H9 (cell line): Measurements from ENCODE around the gene NDUFB4. TPM values are rescaled to one million over a fixed set of nuclear protein-coding genes. Genes with fewer than 3 reads are reported as not detected.

ENCODE experiments used
- DNase-seq: peaks from one replicate; pipeline ENCODE4 v3.0.0-alpha.2; 2017
- H2AFZ ChIP-seq: one replicate; pipeline ENCODE4 v1.6.1; 2013; ENCODE audit warnings: mild to moderate bottlenecking, low read length, control low read depth, moderate library complexity
- H2AK5ac ChIP-seq: 2 replicates; pipeline ENCODE4 v1.6.1; 2013; ENCODE audit warnings: low read length, control low read depth, mixed read lengths; ENCODE audit not compliant: insufficient read length
- H2BK120ac ChIP-seq: one replicate; pipeline ENCODE4 v1.6.1; 2013; ENCODE audit warnings: low read depth, mild to moderate bottlenecking, low read length, control low read depth, inconsistent platforms; ENCODE audit not compliant: poor library complexity, severe bottlenecking
- H2BK12ac ChIP-seq: 2 replicates; pipeline ENCODE4 v1.6.1; 2013; ENCODE audit warnings: low read length, control low read depth, mixed read lengths, low read depth; ENCODE audit not compliant: insufficient read length
- H2BK15ac ChIP-seq: 2 replicates; pipeline ENCODE4 v1.6.1; 2013; ENCODE audit warnings: low read depth, low read length, control low read depth
- H2BK20ac ChIP-seq: one replicate; pipeline ENCODE4 v1.6.1; 2013; ENCODE audit warnings: low read depth, mild to moderate bottlenecking, low read length, control low read depth, inconsistent platforms; ENCODE audit not compliant: poor library complexity, severe bottlenecking
- H2BK5ac ChIP-seq: 2 replicates; pipeline ENCODE4 v1.6.1; 2013; ENCODE audit warnings: low read length, control low read depth, mixed read lengths; ENCODE audit not compliant: insufficient read length
- H3K14ac ChIP-seq: 2 replicates; pipeline ENCODE4 v1.6.1; 2013; ENCODE audit warnings: low read length, control low read depth; ENCODE audit not compliant: insufficient read depth
- H3K18ac ChIP-seq: 2 replicates; pipeline ENCODE4 v1.6.1; 2013; ENCODE audit warnings: low read depth, mild to moderate bottlenecking, mixed read lengths, low read length, control low read depth; ENCODE audit not compliant: insufficient read length
- H3K23ac ChIP-seq: 2 replicates; pipeline ENCODE4 v1.6.1; 2013; ENCODE audit warnings: low read length, control low read depth, mixed read lengths, low read depth; ENCODE audit not compliant: insufficient read length
- H3K23me2 ChIP-seq: 2 replicates; pipeline ENCODE4 v1.6.1; 2013; ENCODE audit warnings: low read depth, mild to moderate bottlenecking, mixed read lengths, low read length, control low read depth; ENCODE audit not compliant: insufficient read length, poor library complexity, severe bottlenecking
- H3K27ac ChIP-seq: 2 replicates; pipeline ENCODE4 v1.5.1; 2013; ENCODE audit warnings: low read length, control low read depth, mixed read lengths, low read depth; ENCODE audit not compliant: insufficient read length
- H3K27me3 ChIP-seq: 2 replicates; pipeline ENCODE4 v1.6.1; 2013; ENCODE audit warnings: low read length, control low read depth, inconsistent platforms; ENCODE audit not compliant: insufficient read depth
- H3K4ac ChIP-seq: 2 replicates; pipeline ENCODE4 v1.6.1; 2013; ENCODE audit warnings: low read depth, mild to moderate bottlenecking, control low read depth, inconsistent platforms, low read length, moderate library complexity
- H3K4me1 ChIP-seq: 2 replicates; pipeline ENCODE4 v1.6.1; 2013; ENCODE audit warnings: low read length, control low read depth, inconsistent platforms; ENCODE audit not compliant: insufficient read depth
- H3K4me2 ChIP-seq: 2 replicates; pipeline ENCODE4 v1.6.1; 2013; ENCODE audit warnings: low read length, control low read depth, mixed read lengths; ENCODE audit not compliant: insufficient read length, insufficient read depth
- H3K56ac ChIP-seq: 2 replicates; pipeline ENCODE4 v1.6.1; 2013; ENCODE audit warnings: low read depth, mild to moderate bottlenecking, mixed read lengths, low read length, control low read depth; ENCODE audit not compliant: insufficient read length
- H3K79me1 ChIP-seq: 2 replicates; pipeline ENCODE4 v1.6.1; 2013; ENCODE audit warnings: low read depth, mild to moderate bottlenecking, moderate library complexity, low read length, control low read depth, inconsistent platforms; ENCODE audit not compliant: insufficient read depth, poor library complexity, severe bottlenecking
- H3K79me2 ChIP-seq: 2 replicates; pipeline ENCODE4 v1.6.1; 2013; ENCODE audit warnings: low read length, control low read depth, inconsistent platforms; ENCODE audit not compliant: insufficient read depth
- H3K9ac ChIP-seq: 2 replicates; pipeline ENCODE4 v1.6.1; 2013; ENCODE audit warnings: low read length, control low read depth, mixed read lengths; ENCODE audit not compliant: insufficient read length; ENCODE audit errors: extremely low read depth
- H3K9me3 ChIP-seq: one replicate; pipeline ENCODE4 v1.6.1; 2013; ENCODE audit warnings: low read depth, low read length, inconsistent platforms; ENCODE audit not compliant: control insufficient read depth
- H3T11ph ChIP-seq: one replicate; pipeline ENCODE4 v1.6.1; 2013; ENCODE audit warnings: mild to moderate bottlenecking, low read length, control low read depth, inconsistent platforms
- H4K20me1 ChIP-seq: one replicate; pipeline ENCODE4 v1.6.1; 2013; ENCODE audit not compliant: control insufficient read depth, insufficient read length, insufficient read depth
- H4K5ac ChIP-seq: 2 replicates; pipeline ENCODE4 v1.6.1; 2013; ENCODE audit warnings: low read depth, mild to moderate bottlenecking, mixed read lengths, low read length, control low read depth; ENCODE audit not compliant: insufficient read length
- H4K8ac ChIP-seq: replicated peaks from 2 replicates; pipeline ENCODE4 v1.6.1; 2013; ENCODE audit warnings: low read length, control low read depth, mixed read lengths, low read depth; ENCODE audit not compliant: insufficient read length
- H4K91ac ChIP-seq: 2 replicates; pipeline ENCODE4 v1.6.1; 2013; ENCODE audit warnings: low read depth, mild to moderate bottlenecking, moderate library complexity, mixed read lengths, low read length, control low read depth; ENCODE audit not compliant: insufficient read length
- H3K27ac Mint-ChIP-seq, 3 experiments: 2 replicates in 2 of 3; 3 replicates in 1 of 3; pipeline ENCODE4 v1.8.0; 2020 to 2021; ENCODE audit warnings: mixed read lengths in 3 of 3, mild to moderate bottlenecking in 1 of 3, moderate library complexity in 1 of 3
- H3K27me3 Mint-ChIP-seq: 2 replicates; pipeline ENCODE4 v1.8.0; 2021; ENCODE audit warnings: low read depth, mild to moderate bottlenecking, moderate library complexity, mixed read lengths
- H3K36me3 Mint-ChIP-seq, 3 experiments: 2 replicates in 2 of 3; 3 replicates in 1 of 3; pipeline ENCODE4 v1.8.0; 2020 to 2021; ENCODE audit warnings: low read depth in 3 of 3, mixed read lengths in 3 of 3; ENCODE audit not compliant: insufficient read depth in 1 of 3
- H3K4me1 Mint-ChIP-seq, 2 experiments: 2 replicates each; pipeline ENCODE4 v1.8.0; 2020; ENCODE audit warnings: mixed read lengths in 2 of 2
- H3K4me3 Mint-ChIP-seq, 2 experiments: 2 replicates in 1 of 2; 3 replicates in 1 of 2; pipeline ENCODE4 v1.8.0; 2020 to 2021; ENCODE audit warnings: mild to moderate bottlenecking in 2 of 2, mixed read lengths in 2 of 2, moderate library complexity in 1 of 2
- H3K9me3 Mint-ChIP-seq, 2 experiments: 2 replicates in 1 of 2; 3 replicates in 1 of 2; pipeline ENCODE4 v1.8.0; 2020; ENCODE audit warnings: mild to moderate bottlenecking in 2 of 2, mixed read lengths in 2 of 2, moderate library complexity in 1 of 2
- WGBS: extraction: QIAGEN DNeasy Blood & Tissue Kit; methylation state at CpG from one replicate; pipeline ENCODE4 v1.1.7; 2013; ENCODE audit warnings: missing lambda C conversion rate, low lambda C conversion rate, mixed read lengths; ENCODE audit not compliant: insufficient read length; ENCODE audit errors: extremely low coverage; 5-methylcytosine and 5-hydroxymethylcytosine counted together
- total RNA-seq: library from RNA; stranded (reverse); gene quantifications from 2 replicates; pipeline ENCODE4 v1.2.1, GENCODE V29; 2021
- TF ChIP-seq, protein P1 (sequence below): fragments of 200-600 bp; sonication (generic); conservative IDR thresholded peaks from 3 replicates; pipeline ENCODE4 v1.8.0; 2021; ENCODE audit warnings: antibody characterized with exemption, mild to moderate bottlenecking

The NDUFB4 gene
- total RNA-seq, 1 experiment from 2014 or later: 217 TPM

- Mint-ChIP-seq H3K36me3 (peaks cover 0 to 4% (median 4%) of the 10 kb centered on the region in 3 experiments; a peak in 3 of 7 replicates), H3K9me3 (peaks cover 5 to 9% of the 10 kb centered on the region in 2 experiments; a peak in 4 of 5 replicates), H3K4me3 (no peak overlapping the region), H3K27me3 (no peaks in the 10 kb centered on the region), H3K27ac (0 out of 7 replicates have a peak overlapping the region, but pooled peaks of 1 of the 3 experiments have one; percentile 37), H3K4me1 (peaks cover 37% of the 10 kb centered on the region in 2 experiments)
- no peak overlapping the region for H2BK12ac ChIP-seq
- no peak overlapping the region for H3K4ac ChIP-seq
- no peaks in the 10 kb centered on the region for H3K23me2 ChIP-seq
- H2AK5ac ChIP-seq: no peak overlapping the region
- H2BK5ac ChIP-seq: no peak overlapping the region
- no peak overlapping the region for H3K18ac ChIP-seq
- no peaks in the 10 kb centered on the region for H4K20me1 ChIP-seq
- H3K14ac ChIP-seq: no peak overlapping the region
- no peak overlapping the region for H2BK15ac ChIP-seq
- H4K8ac ChIP-seq: no peak overlapping the region
- H3K27ac ChIP-seq: no peak overlapping the region
- H3K4me1 ChIP-seq: peaks cover 5% of the 10 kb centered on the region; the same call in 1 of the 2 replicates
- H3K79me2 ChIP-seq: no peaks in the 10 kb centered on the region
- H3K27me3 ChIP-seq: no peaks in the 10 kb centered on the region
- H3K79me1 ChIP-seq: no peaks in the 10 kb centered on the region
- H3K9ac ChIP-seq: no peak overlapping the region
- H3K56ac ChIP-seq: no peak overlapping the region
- TF ChIP-seq, protein P1, sequence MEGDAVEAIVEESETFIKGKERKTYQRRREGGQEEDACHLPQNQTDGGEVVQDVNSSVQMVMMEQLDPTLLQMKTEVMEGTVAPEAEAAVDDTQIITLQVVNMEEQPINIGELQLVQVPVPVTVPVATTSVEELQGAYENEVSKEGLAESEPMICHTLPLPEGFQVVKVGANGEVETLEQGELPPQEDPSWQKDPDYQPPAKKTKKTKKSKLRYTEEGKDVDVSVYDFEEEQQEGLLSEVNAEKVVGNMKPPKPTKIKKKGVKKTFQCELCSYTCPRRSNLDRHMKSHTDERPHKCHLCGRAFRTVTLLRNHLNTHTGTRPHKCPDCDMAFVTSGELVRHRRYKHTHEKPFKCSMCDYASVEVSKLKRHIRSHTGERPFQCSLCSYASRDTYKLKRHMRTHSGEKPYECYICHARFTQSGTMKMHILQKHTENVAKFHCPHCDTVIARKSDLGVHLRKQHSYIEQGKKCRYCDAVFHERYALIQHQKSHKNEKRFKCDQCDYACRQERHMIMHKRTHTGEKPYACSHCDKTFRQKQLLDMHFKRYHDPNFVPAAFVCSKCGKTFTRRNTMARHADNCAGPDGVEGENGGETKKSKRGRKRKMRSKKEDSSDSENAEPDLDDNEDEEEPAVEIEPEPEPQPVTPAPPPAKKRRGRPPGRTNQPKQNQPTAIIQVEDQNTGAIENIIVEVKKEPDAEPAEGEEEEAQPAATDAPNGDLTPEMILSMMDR: no peak
- no peak overlapping the region for H2BK120ac ChIP-seq
- no peak for DNase-seq
- no peak overlapping the region for H2AFZ ChIP-seq
- no peak overlapping the region for H3K4me2 ChIP-seq
- H4K91ac ChIP-seq: no peak overlapping the region
- H3K23ac ChIP-seq: no peak overlapping the region
- H2BK20ac ChIP-seq: no peak overlapping the region
- no peak overlapping the region for H4K5ac ChIP-seq
- WGBS: no CpG with 5 or more reads among the region's 4 CpGs
- H3T11ph ChIP-seq: no peak overlapping the region
- H3K9me3 ChIP-seq: no peaks in the 10 kb centered on the region
Measured at GRCh38 chr3:120566243-120566975, 29.7 kb upstream of the NDUFB4 start.
